GM21515 (cell line): ENCODE measurements around the gene CRYAA.
"Not testable (repeated sequence)": the region's sequence is repeated elsewhere in the genome, so short reads cannot be mapped to it uniquely, and the experiment has no call there.

Experiments used
- ATAC-seq: cut with Tn5 transposase; IDR thresholded peaks from one replicate; pipeline ENCODE4 v1.9.1; 2021; ENCODE audit not compliant: unreplicated experiment

CRYAA gene, protein sequence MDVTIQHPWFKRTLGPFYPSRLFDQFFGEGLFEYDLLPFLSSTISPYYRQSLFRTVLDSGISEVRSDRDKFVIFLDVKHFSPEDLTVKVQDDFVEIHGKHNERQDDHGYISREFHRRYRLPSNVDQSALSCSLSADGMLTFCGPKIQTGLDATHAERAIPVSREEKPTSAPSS

GRCh38 chr21:43168708-43169107 is at the start of gene CRYAA:
CRYAA (plus strand) TSS chr21:43169008; CDS start chr21:43169100, 92 bp downstream.
- not testable (repeated sequence) for ATAC-seq

- ATAC-seq: not testable (repeated sequence)
Measured at GRCh38 chr21:43130094-43130493, 38.7 kb upstream of the CRYAA start.

DNA sequence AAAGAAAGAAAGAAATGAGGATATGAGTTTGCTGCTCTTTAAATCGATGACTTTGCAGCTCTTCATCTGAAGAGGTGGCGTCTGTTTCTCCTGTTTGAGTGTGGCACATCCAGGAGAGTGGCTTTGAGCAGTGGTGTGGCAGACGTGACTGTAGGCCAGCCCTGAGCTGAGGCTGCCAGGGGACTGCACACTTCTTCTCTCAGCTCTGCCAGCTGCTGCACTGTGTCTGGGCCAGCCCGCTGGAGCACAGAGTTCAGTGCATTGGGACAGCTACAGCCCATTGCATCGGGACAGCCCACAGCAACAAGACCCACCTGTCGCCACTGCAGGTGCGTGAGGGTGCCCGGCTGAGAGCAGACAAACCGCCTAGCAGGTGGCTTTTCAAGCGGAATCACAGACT is 34.3 kb upstream of the CRYAA start:
- ATAC-seq: not testable (repeated sequence)

GRCh38 chr21:43138944-43139343 is 29.9 kb upstream of the CRYAA start:
- ATAC-seq: not testable (repeated sequence)

- ATAC-seq: not testable (repeated sequence)
Measured at GRCh38 chr21:43141407-43141806, 27.4 kb upstream of the CRYAA start.

DNA sequence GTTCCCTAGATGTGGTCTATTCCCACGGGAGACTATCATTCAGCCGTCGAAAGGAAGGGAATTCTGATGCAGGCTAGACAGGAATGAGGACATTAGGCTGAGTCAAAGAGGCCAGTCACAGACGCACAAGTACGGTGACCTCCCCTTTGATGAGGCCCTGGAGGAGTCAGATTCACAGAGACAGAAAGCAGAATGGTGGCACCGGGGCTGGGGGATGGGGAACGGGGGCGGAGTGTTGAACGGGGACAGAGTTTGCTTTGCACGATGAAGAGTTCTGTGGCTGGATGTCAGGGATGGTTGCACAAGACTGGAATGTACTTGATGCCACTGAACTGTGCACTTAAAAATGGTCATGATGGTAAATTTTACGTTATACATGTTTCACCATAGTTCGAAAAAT is 22.2 kb upstream of the CRYAA start:
- ATAC-seq: not testable (repeated sequence)

DNA sequence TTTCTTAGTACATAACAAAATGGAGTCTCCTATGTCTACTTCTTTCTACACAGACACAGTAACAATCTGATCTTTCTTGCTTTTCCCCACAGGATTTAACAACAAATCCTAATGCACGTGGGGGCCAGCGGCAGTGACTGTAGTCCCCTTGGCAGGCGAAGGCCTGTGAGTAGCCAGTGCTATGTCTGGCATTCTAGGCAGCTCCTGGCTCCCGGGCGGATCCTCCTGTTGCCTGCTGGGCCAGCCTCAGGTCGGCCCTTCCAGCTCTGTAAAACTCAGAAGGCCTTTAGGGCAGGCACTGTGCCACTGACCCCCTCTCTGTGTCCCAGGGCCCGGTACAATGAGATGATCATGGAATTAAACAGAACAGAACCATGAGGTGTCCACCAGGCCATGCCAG is 20.8 kb upstream of the CRYAA start:
- ATAC-seq: not testable (repeated sequence)

GRCh38 chr21:43149344-43149743 is 19.5 kb upstream of the CRYAA start:
- not testable (repeated sequence) for ATAC-seq

DNA sequence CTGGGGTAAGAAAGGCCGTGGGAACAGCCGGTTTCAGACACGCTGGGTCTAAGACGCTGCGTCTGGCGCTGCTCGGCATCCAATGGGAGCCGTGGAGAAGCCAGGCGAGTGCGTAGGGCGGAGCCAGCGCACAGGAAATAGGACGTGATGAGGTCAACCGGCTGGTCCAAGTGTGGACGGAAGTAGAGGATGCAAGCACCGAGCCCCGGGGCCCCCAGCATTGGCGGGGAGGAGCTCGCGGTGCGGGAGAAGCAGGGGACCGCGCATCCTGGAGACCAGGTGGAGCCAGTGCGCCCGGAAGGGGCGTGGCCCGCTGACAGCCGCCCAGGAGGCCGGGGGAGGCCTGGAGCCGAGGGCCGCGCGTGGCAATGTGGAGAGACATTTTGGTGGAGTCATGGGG is 15.2 kb upstream of the CRYAA start:
- not testable (repeated sequence) for ATAC-seq

GRCh38 chr21:43159279-43160175 is 9.3 kb upstream of the CRYAA start:
- ATAC-seq: not testable (repeated sequence)

DNA sequence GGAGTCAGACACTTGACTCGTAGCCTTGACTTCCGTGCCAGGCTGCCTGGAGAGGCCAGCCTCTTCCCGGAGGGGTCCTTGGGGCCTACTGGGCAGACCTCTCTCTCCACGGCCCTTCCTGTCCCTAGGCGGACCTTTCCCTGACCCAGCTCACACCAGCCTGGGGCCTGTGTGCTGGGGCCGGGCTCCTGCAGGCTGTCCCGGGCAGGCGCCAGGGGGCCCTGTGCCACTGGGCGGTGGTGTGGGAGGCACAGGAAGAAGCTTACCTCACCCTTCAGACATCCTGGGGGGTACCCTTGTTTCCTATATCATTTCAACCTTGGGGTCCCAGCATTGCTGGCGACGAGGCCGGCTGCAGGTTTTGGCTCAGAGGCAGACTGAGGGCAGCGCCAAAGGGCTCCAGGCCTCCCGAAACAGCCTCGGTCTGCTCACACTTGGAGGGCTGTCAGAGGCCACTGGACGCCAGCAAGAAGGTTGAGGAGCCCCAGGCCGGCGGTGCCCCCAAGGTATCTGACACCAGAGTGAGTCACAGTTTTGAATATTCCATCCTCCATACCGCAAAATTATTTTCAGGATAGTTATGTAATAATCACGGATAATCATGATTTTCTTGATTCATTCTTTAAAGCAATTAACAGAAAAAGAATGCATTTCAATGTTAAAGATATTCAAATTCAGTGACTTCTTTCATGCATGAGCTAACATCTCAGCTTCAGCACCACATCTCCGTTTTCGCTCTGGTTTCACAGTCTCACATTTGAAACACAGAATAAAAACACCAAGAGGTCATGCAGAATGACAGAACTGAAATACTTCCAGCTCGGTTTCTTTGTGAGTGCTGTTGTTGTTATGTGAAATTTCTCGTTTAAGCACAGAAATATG is 6.7 kb upstream of the CRYAA start:
- not testable (repeated sequence) for ATAC-seq

DNA sequence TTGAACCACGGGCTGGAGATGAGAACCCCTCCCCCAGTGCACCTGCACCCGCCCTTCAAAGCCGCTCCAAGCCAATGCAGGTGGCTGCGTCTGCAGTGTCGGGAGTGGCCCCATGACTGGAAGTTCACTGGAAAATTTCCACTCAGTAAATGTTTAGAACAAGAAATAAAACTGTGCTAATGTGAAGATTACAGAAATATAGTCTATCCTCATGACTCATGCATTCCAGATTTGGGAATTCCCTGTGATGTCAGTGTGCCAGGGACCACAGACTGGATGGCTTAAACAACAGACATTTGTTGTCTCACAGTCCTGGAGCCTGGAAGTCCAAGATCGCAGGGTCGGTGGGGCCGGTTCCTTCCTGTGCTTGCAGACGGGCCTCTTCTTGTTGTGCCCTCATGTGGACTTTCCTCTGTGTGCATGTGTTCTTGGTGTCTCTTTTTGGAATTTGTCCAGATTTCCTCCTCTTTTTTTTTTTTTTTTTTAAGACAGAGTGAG is 6.1 kb upstream of the CRYAA start:
- not testable (repeated sequence) for ATAC-seq

DNA sequence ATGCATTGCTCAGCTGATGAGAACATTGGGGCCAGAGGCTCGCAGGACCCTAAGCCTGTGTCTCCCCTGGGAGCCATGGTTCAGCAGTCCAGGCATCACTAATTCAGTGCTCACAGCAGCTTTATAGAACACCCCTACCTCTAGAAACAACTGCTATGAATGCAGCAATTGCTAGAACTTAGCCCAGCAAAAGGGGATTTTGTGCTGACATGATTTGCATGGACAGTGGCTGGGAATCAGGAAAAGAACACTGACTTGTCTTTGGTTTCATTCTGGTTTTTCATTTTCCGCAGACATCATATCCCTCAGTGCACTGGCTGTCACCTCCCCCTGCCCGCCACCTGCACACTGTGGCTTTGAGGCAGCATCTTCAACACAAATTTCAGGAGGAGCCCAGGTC is 4.0 kb upstream of the CRYAA start:
- ATAC-seq: peak; percentile 61

GRCh38 chr21:43165734-43166133 is 3.1 kb upstream of the CRYAA start:
- not testable (repeated sequence) for ATAC-seq

DNA sequence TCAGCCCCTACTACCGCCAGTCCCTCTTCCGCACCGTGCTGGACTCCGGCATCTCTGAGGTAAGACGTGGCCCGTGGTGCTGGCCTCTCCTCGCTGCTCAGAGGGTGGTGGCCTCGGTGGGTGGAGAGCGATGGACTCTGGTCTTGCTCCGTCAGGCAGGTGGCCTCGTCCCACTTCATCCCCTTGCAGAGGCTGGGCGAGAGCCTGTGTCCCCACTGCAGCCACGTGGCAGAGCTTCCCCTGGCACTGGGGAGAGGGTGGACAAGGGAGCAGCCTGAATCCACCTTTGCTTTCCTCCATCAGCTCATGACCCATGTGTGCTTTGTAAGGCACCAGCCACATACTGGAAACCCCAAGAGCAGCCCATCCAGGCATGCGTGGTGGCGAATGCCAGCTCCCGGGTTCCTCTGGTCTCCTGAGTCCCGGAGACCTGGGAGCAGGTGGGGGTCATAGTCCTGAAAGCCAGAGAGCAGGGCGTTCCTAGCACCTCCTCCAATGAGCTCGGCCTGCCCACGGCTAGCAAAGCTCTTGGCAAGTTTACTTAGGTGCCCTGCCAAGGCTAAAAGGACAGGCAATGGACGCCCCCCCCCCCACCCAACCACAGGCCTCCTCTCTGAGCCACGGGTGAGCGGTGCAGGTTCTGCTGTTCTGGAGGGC is 550 bp downstream of the CRYAA start:
- not testable (repeated sequence) for ATAC-seq

- ATAC-seq: not testable (repeated sequence)
Measured at GRCh38 chr21:43169891-43170290, 1.1 kb downstream of the CRYAA start.

GRCh38 chr21:43172812-43173211 is 4.0 kb downstream of the CRYAA start:
- not testable (repeated sequence) for ATAC-seq

GRCh38 chr21:43173438-43173837 is 4.6 kb downstream of the CRYAA start:
- ATAC-seq: not testable (repeated sequence)

DNA sequence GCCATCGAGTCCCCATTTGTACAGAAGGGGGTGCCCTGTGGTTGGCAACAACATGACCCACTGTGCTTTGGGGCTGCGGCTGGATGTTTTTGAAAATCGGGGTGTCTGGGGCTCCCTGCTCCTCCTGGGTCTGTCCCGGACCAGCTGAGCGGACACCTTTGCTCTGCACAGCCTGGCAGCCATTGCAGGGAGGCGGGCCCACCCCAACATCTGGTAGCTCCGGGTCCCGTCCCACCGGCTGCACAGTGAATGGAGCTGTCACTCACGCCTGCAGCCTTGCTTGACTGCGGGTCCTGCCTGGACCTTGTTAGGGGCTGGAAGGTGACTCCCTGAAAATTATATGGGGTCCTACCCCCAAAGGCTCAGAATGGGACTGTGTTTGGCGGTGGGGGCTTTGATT is 5.1 kb downstream of the CRYAA start:
- ATAC-seq: not testable (repeated sequence)

DNA sequence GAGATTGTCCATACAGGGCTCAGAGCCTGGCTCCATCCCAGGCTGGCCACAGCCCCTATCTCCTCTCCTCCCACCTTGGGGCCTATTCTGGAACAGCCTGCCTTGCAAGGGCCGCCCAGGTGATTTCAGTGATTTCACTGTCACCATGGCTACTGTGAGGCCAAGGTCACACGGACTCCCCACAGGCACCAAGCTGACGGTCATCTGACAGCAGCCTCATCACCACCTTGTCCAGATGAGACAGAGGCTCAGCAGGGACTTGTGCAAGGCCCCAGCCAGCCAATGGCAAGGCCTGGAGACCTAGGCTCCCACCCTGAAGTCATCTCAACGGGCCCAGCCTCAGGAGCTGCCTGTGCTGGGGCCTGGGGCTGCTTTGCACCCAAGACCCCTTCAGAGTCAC is 6.2 kb downstream of the CRYAA start:
- not testable (repeated sequence) for ATAC-seq
